HFFc6 (cell line): ENCODE measurements around the gene GNG7. TPM values are rescaled to one million over a fixed set of nuclear protein-coding genes. Genes with fewer than 3 reads are reported as not detected.
"Not testable (repeated sequence)": the region's sequence is repeated elsewhere in the genome, so short reads cannot be mapped to it uniquely, and the experiment has no call there.

Experiments used
- DNase-seq: peaks from one replicate; pipeline ENCODE4 v3.0.0-alpha.2; 2018
- H3K27ac Mint-ChIP-seq: 2 replicates; pipeline ENCODE4 v1.8.0; 2020; ENCODE audit warnings: mild to moderate bottlenecking, mixed read lengths
- H3K27me3 Mint-ChIP-seq: 2 replicates; pipeline ENCODE4 v1.8.0; 2021; ENCODE audit warnings: mild to moderate bottlenecking, moderate library complexity, mixed read lengths; ENCODE audit not compliant: insufficient read depth
- H3K36me3 Mint-ChIP-seq: 2 replicates; pipeline ENCODE4 v1.8.0; 2021; ENCODE audit warnings: low read depth, mixed read lengths
- H3K4me1 Mint-ChIP-seq: 2 replicates; pipeline ENCODE4 v1.8.0; 2020; ENCODE audit warnings: low read depth, mixed read lengths
- H3K4me3 Mint-ChIP-seq: 2 replicates; pipeline ENCODE4 v1.8.0; 2020; ENCODE audit warnings: mild to moderate bottlenecking, moderate library complexity, mixed read lengths
- H3K9me3 Mint-ChIP-seq: 2 replicates; pipeline ENCODE4 v1.8.0; 2020; ENCODE audit warnings: mild to moderate bottlenecking, mixed read lengths
- total RNA-seq, 6 experiments: library from RNA; stranded (reverse); fragmentation: NEBNext Ultra II Directional; extraction: Animal tissue kit (Norgen Biotek cat#: 25700); gene quantifications; 2 replicates in 1 of 6; 3 replicates in 5 of 6; pipeline ENCODE4 v1.2.3, GENCODE V29; 2021
- TF ChIP-seq, protein P1 (sequence below): fragments of 200-600 bp; sonication (generic); IDR thresholded peaks from 2 replicates; pipeline ENCODE4 v1.5.0; 2021; ENCODE audit warnings: antibody characterized with exemption, mild to moderate bottlenecking

GNG7 gene
- total RNA-seq, 6 experiments from 2014 or later = 0.09 to 0.29 (median 0.11) TPM; not detected in 1

GRCh38 chr19:2544576-2545415 lies 157.7 kb downstream of the GNG7 start:
- Mint-ChIP-seq H3K4me3 (no peak overlapping the region), H3K36me3 (0 out of 2 replicates have a peak, but pooled peaks cover 4% of the 10 kb centered on the region), H3K4me1 (peaks cover 50% of the 10 kb centered on the region), H3K27ac (peak overlapping the region; percentile 33), H3K9me3 (peaks cover 4% of the 10 kb centered on the region; the same call in 1 of the 2 replicates), H3K27me3 (no peaks in the 10 kb centered on the region; the same call in 1 of the 2 replicates)
- TF ChIP-seq, protein P1, sequence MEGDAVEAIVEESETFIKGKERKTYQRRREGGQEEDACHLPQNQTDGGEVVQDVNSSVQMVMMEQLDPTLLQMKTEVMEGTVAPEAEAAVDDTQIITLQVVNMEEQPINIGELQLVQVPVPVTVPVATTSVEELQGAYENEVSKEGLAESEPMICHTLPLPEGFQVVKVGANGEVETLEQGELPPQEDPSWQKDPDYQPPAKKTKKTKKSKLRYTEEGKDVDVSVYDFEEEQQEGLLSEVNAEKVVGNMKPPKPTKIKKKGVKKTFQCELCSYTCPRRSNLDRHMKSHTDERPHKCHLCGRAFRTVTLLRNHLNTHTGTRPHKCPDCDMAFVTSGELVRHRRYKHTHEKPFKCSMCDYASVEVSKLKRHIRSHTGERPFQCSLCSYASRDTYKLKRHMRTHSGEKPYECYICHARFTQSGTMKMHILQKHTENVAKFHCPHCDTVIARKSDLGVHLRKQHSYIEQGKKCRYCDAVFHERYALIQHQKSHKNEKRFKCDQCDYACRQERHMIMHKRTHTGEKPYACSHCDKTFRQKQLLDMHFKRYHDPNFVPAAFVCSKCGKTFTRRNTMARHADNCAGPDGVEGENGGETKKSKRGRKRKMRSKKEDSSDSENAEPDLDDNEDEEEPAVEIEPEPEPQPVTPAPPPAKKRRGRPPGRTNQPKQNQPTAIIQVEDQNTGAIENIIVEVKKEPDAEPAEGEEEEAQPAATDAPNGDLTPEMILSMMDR = no peak
- DNase-seq = no peak

GRCh38 chr19:2543463-2544442 lies 158.7 kb downstream of the GNG7 start:
- H3K9me3 Mint-ChIP-seq = no peaks in the 10 kb centered on the region
- H3K4me1 Mint-ChIP-seq = peaks cover 47% of the 10 kb centered on the region
- H3K4me3 Mint-ChIP-seq = peak overlapping the region; percentile 78
- peak overlapping the region; percentile 96 for H3K27ac Mint-ChIP-seq
- TF ChIP-seq, protein P1 = peak; percentile 43
- no peaks in the 10 kb centered on the region for H3K36me3 Mint-ChIP-seq
- peak; percentile 98 for DNase-seq
- H3K27me3 Mint-ChIP-seq = no peaks in the 10 kb centered on the region; the same call in 1 of the 2 replicates

GRCh38 chr19:2543072-2543462 lies 159.4 kb downstream of the GNG7 start:
- not testable (repeated sequence) for H3K36me3 Mint-ChIP-seq, DNase-seq, H3K27me3 Mint-ChIP-seq, H3K9me3 Mint-ChIP-seq
- Mint-ChIP-seq H3K4me3 (peak overlapping the region; percentile 78), H3K4me1 (peaks cover 47% of the 10 kb centered on the region), H3K27ac (peak overlapping the region; percentile 96)

- TF ChIP-seq, protein P1 = no peak
- Mint-ChIP-seq H3K4me1 (peaks cover 47% of the 10 kb centered on the region), H3K9me3 (no peaks in the 10 kb centered on the region), H3K36me3 (no peaks in the 10 kb centered on the region), H3K4me3 (peak overlapping the region; percentile 78), H3K27ac (peak overlapping the region; percentile 96), H3K27me3 (no peaks in the 10 kb centered on the region; the same call in 1 of the 2 replicates)
- no peak for DNase-seq
These were observed 160.0 kb downstream of the GNG7 start for GRCh38 chr19:2542341-2543069.

- TF ChIP-seq, protein P1 = peak; percentile 58
- H3K27ac Mint-ChIP-seq = peak overlapping the region; percentile 96
- H3K36me3 Mint-ChIP-seq = no peaks in the 10 kb centered on the region
- H3K27me3 Mint-ChIP-seq = no peaks in the 10 kb centered on the region
- peak; percentile 98 for DNase-seq
- peaks cover 47% of the 10 kb centered on the region for H3K4me1 Mint-ChIP-seq
- H3K9me3 Mint-ChIP-seq = no peaks in the 10 kb centered on the region
- peak overlapping the region; percentile 80 for H3K4me3 Mint-ChIP-seq
These were observed 161.6 kb downstream of the GNG7 start for GRCh38 chr19:2540646-2541454.
